Motor neuron (in vitro differentiated cells): ENCODE results near the gene TPST1. TPM values are rescaled to one million over a fixed set of nuclear protein-coding genes. Genes with fewer than 3 reads are reported as not detected.
"Not testable (repeated sequence)": the region's sequence is repeated elsewhere in the genome, so short reads cannot be mapped to it uniquely, and the experiment has no call there.

Experiments used
- ATAC-seq, 8 experiments: fragments of 200-7000 bp; cut with Tn5 transposase; replicated peaks in 6 of 8; 2 replicates each; pipeline ENCODE4 v1.8.0; 2021; ENCODE audit warnings: mild to moderate bottlenecking in 8 of 8, moderate library complexity in 8 of 8
- H3K27ac ChIP-seq, 2 donors: fragments of 250-450 bp; sonication (Bioruptor Pico); 2 replicates each; pipeline ENCODE4 v1.9.0; 2021; ENCODE audit warnings: antibody characterized with exemption in 2 of 2, mild to moderate bottlenecking in 2 of 2, moderate library complexity in 1 of 2
- H3K4me1 ChIP-seq, 2 donors: fragments of 250-450 bp; sonication (Bioruptor Pico); replicated peaks in 1 of 2; 2 replicates each; pipeline ENCODE4 v1.6.1; 2021; ENCODE audit warnings: antibody characterized with exemption in 2 of 2, mild to moderate bottlenecking in 2 of 2, moderate library complexity in 1 of 2
- H3K4me3 ChIP-seq, 5 donors: fragments of 250-450 bp; sonication (Bioruptor Pico); 2 replicates each; pipeline ENCODE4 v1.9.0; 2021; ENCODE audit warnings: antibody characterized with exemption in 5 of 5, mild to moderate bottlenecking in 5 of 5, moderate library complexity in 4 of 5
- WGBS, 10 experiments: fragments of 450-650 bp; shearing (Covaris generic); methylation state at CpG; one replicate each; pipeline ENCODE4 v1.0.0; 2022; 5-methylcytosine and 5-hydroxymethylcytosine counted together
- in situ Hi-C, 9 experiments: fragments of 400-800 bp; cut with MboI; loops; one replicate each; pipeline ENCODE4 v1.15.0; 2021; ENCODE audit warnings: low sequenced_read_pairs in 9 of 9, low pct_unique_long_range_greater_than_20kb in 2 of 9; ENCODE audit not compliant: unreplicated experiment in 9 of 9
- total RNA-seq, 8 experiments: library from RNA; unstranded; fragments of 300-600 nt; gene quantifications; 2 replicates each; pipeline versions ENCODE4 v1.2.3 to v1.2.4, GENCODE V29; 2022

The TPST1 gene
- total RNA-seq, 8 experiments from 2014 or later: 6.1 to 67.1 (median 28.8) TPM

DNA sequence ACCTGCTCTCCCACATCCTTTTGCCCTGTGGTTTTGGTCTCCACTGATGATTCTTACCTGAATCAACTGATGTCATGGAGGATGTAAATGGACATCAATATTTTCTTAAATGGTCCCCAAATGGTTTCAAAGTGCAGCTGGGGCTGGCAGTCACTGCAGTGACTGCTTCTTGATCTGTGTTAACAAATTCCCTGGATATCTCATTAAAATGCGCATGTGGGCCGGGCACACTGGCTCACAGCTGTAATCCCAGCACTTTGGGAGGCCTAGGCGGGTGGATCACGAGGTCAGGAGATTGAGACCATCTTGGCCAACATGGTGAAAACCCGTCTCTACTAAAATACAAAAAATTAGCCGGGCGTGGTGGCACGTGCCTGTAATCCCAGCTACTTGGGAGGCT, 30.1 kb upstream of the TPST1 start:
- peak in 3 of 8 experiments; percentile 7 to 69 (median 11) for ATAC-seq
- H3K27ac ChIP-seq: peak overlapping the region in 1 of 2 donors; percentile 60
- 0 to 100% (median 28%) methylated on average over 1 to 6 of the region's 8 CpGs; no CpG with 5 or more reads in 3 of the 10 experiments for WGBS, 10 experiments
- in situ Hi-C loops, H3K4me3 ChIP-seq, H3K4me1 ChIP-seq: not testable (repeated sequence)

DNA sequence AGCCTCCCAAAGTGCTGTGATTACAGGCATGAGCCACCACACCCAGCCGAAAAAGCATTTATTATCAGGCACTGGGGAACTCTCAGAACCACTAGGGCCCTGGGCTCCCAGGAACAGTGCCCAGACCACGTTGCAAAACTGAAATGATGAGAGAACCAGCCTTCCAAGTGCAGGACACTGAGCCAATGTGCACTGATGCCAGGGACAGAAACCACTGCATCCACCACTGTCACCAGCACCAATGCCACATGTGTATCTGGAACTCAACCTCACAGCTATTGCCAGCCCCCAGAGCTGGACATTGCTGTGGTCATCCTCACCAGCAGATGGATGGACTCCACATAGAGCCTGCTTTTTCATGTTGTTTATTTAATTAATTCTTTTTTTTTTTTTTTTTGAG, 28.2 kb upstream of the TPST1 start:
- in situ Hi-C loops: no loop called here
- no peak for ATAC-seq
- H3K4me1 ChIP-seq: peaks cover 0 to 9% of the 10 kb centered on the region in 2 donors
- H3K4me3 ChIP-seq: no peak overlapping the region
- WGBS, 10 experiments: 24 to 83% (median 57%) methylated on average over 2 of the region's 2 CpGs; no CpG with 5 or more reads in 7 of the 10 experiments
- no peak overlapping the region for H3K27ac ChIP-seq

DNA sequence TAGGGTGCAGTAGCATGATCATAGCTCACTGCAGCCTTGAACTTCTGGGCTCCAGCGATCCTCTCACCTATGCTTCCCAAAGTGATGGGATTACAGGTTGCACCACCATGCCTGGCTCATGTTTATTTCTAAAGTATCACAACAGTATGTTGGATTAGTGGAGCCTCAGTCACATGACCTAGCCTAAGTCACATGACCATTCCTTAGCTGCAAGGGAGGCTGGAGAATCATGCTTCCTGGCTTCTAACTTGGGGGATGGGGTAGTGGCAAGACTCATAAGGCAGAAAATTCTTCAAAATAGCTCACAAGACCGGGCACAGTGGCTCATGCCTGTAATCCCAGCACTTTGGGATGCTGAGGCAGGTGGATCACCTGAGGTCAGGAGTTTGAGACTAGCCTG, 26.9 kb upstream of the TPST1 start:
- WGBS, 10 experiments: 80 to 100% (median 100%) methylated on average over 1 to 2 of the region's 2 CpGs; no CpG with 5 or more reads in 5 of the 10 experiments
- in situ Hi-C loops: no loop called here

DNA sequence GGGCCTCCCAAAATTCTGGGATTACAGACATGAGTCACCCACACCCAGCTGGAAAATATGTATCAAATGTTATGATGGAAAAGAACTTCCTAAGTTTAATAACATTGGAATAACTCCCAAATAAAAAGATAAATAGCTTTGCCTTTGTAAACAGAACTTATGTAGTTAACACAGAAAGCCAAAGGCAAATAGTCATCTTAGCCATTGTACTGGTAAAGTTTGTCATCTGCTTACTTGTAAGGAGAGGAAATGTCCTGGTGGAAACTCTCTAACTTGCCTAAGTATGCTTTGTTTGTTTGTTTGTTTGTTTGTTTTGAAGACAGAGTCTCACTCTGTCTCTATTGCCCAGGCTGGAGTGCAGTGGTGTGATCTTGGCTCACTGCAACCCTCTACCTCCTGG, 23.8 kb upstream of the TPST1 start:
- in situ Hi-C loops: no loop called here
- no peaks in the 10 kb centered on the region for H3K4me1 ChIP-seq
- no peak for ATAC-seq
- H3K27ac ChIP-seq: no peak overlapping the region
- H3K4me3 ChIP-seq: no peak overlapping the region

More for the DNA sequence above, 26.9 kb upstream of the TPST1 start:
- Histone ChIP-seq H3K27ac (no peak overlapping the region), H3K4me3 (no peak overlapping the region), H3K4me1 (peaks cover 0 to 9% of the 10 kb centered on the region in 2 donors)
- ATAC-seq: no peak

DNA sequence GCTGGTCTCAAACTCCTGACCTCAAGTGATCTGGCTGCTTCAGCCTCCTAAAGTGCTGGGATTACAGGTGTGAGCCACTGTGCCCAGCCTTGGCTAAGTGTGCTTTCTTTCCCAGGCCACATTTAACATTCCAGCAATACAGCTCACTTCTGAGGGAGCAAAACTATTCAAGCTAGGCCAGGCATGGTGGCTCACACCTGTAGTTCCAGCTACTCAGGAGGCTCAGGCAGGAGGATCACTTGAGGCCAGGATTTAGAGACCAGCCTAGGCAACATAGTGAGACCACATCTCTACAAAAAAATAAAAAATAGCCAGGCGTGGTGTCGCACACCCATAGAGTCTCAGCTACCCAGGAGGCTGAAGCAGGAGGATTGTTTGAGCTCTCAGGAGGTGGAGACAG, 23.3 kb upstream of the TPST1 start:
- Histone ChIP-seq H3K4me1 (no peaks in the 10 kb centered on the region), H3K27ac (no peak overlapping the region), H3K4me3 (no peak overlapping the region)
- 80 to 95% (median 90%) methylated on average over 2 of the region's 2 CpGs; no CpG with 5 or more reads in 7 of the 10 experiments for WGBS, 10 experiments
- no peak for ATAC-seq
- in situ Hi-C loops: no loop called here

DNA sequence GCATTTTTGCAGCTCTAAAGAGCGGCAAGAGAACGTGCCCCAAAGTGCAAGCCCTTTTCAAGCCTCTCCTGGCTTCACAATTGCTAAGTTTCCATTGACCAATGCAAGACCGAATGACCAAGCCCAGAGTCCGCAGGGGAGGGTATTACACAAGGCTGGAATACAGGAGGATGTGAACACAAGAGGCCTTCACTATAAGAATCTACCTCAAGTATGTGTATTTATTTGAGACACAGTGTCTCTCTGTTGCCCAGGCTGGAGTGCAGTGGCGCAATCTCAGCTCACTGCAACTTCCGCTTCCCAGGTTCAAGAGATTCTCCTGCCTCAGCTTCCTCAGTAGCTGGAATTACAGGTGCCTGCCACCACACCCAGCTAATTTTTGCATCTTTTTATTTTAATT, 22.2 kb upstream of the TPST1 start:
- no peak overlapping the region for H3K4me3 ChIP-seq
- ATAC-seq: no peak
- in situ Hi-C loops: no loop called here
- H3K4me1 ChIP-seq: no peaks in the 10 kb centered on the region
- no peak overlapping the region for H3K27ac ChIP-seq
- WGBS, 10 experiments: 80 to 100% (median 93%) methylated on average over 1 to 4 of the region's 6 CpGs; no CpG with 5 or more reads in 6 of the 10 experiments

DNA sequence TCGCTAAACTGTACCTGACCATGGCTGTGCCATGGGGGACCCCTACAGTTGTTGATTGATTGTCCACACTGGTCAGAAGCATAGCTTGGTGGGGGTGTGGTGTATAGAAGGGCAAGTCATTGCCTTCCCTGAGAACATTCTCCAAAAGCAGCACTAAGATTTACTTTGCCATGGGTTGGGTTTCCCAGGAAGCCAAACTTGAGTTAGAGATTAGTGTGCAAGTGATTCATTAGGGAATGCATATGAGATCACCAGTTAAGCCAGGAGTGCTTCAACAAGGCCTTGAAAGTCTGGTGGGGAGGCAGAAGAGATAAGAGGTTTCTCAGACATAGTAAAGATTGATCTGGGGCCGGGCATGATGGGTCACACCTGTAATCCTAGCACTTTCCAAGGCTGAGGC, 21.4 kb upstream of the TPST1 start:
- Histone ChIP-seq H3K4me1 (no peaks in the 10 kb centered on the region), H3K27ac (no peak overlapping the region), H3K4me3 (no peak overlapping the region)
- 60 to 100% (median 81%) methylated on average over 1 to 2 of the region's 2 CpGs; no CpG with 5 or more reads in 3 of the 10 experiments for WGBS, 10 experiments
- in situ Hi-C loops: no loop called here
- peak in 3 of 8 experiments; percentile 44 to 90 (median 83) for ATAC-seq

DNA sequence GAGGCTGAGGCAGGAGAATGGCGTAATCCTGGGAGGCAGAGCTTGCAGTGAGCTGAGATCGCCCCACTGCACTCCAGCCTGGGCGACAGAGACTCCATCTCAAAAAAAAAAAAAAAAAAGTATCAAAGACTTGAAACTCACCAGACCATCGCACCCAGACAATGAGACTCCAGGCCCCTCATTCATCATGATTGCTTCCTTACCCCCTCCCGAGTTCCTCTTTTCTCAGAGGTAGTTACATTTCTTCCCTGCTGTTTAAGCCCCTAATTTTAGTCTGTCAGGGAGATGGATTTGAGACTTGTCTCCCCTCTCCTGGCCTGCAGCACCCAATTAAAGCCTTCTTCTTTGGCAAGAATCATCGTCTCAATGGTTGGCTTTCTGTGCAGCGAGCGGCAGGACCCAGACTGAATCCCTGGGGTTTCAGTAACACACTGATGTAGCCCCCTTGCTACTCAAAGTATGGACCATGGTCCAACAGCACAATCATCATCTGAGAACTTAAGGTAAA, 19.4 kb upstream of the TPST1 start:
- no peaks in the 10 kb centered on the region for H3K4me1 ChIP-seq

DNA sequence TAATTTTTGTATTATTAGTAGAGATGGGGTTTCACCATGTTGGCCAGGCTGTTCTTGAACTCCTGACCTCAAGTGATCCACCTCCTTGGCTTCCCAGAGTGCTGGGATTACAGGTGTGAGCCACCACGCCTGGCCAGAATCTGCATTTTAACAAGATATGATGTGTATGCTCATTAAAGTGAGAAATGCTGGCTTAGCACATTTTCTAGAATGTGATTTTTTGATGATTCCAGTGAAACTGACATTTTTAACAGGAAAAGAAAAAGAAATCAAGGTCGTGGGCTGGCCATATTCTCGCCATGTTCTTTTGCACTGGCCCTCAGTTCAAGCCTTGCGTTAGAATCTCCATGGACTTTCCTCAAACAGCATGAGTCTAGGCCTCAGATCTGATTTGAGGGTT, 18.1 kb upstream of the TPST1 start:
- Histone ChIP-seq H3K27ac (no peak overlapping the region), H3K4me3 (no peak overlapping the region), H3K4me1 (no peaks in the 10 kb centered on the region)
- 40 to 100% (median 83%) methylated on average over 1 to 4 of the region's 4 CpGs; no CpG with 5 or more reads in 1 of the 10 experiments for WGBS, 10 experiments
- in situ Hi-C loops: no loop called here
- ATAC-seq: no peak

More for the DNA sequence above, 19.4 kb upstream of the TPST1 start:
- Histone ChIP-seq H3K27ac (no peak overlapping the region), H3K4me3 (no peak overlapping the region)
- ATAC-seq: no peak
- WGBS, 10 experiments: 64 to 100% (median 89%) methylated on average over 2 to 7 of the region's 8 CpGs; no CpG with 5 or more reads in 1 of the 10 experiments
- in situ Hi-C loops: no loop called here

DNA sequence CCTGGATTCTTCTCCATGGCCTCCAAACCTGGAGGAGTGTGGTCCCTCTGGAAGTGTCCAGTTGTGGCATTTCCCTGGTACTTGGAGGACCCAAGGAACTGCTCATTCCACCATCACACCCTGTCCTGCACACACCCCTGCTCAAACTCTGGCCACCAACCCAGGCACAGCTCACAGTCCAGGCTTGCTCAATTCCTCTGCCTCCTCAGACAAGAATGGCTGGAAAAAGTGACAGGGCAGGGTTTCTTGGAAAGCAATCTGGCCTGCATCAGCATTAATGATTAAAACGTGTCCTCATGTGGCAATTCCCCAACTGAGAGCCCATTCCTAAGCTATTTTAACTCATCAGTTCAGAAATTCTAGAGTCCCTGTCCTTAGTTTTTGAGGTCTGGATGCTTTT, 17.2 kb upstream of the TPST1 start:
- Histone ChIP-seq H3K4me1 (no peaks in the 10 kb centered on the region), H3K27ac (no peak overlapping the region), H3K4me3 (no peak overlapping the region)
- in situ Hi-C loops: no loop called here
- whole genome bisulfite sequencing, 10 experiments: 0 to 50% (median 0%) methylated on average over 1 of the region's 1 CpG; no CpG with 5 or more reads in 5 of the 10 experiments
- peak in 2 of 8 experiments; percentile 76 to 87 for ATAC-seq

DNA sequence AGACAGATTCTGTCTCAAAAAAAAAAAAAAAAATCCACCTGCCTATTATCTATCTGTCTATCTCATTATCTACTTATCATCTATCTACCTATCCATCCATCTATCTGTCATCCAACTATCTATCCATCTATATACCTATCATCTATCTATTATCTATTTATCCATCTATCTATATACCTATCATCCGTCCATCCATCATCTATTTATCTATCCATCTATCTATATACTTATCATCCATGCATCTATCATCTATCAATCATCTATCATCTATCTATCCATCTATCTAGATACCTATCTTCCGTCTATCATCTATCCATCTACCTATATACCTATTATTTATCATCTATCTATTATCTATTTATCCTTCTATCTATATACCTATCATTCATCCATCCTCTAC, 16.5 kb upstream of the TPST1 start:
- in situ Hi-C loops: no loop called here
- Histone ChIP-seq H3K4me3 (no peak overlapping the region), H3K27ac (no peak overlapping the region), H3K4me1 (no peaks in the 10 kb centered on the region)
- no peak for ATAC-seq
- 40 to 93% (median 79%) methylated on average over 1 to 2 of the region's 2 CpGs for WGBS, 10 experiments

DNA sequence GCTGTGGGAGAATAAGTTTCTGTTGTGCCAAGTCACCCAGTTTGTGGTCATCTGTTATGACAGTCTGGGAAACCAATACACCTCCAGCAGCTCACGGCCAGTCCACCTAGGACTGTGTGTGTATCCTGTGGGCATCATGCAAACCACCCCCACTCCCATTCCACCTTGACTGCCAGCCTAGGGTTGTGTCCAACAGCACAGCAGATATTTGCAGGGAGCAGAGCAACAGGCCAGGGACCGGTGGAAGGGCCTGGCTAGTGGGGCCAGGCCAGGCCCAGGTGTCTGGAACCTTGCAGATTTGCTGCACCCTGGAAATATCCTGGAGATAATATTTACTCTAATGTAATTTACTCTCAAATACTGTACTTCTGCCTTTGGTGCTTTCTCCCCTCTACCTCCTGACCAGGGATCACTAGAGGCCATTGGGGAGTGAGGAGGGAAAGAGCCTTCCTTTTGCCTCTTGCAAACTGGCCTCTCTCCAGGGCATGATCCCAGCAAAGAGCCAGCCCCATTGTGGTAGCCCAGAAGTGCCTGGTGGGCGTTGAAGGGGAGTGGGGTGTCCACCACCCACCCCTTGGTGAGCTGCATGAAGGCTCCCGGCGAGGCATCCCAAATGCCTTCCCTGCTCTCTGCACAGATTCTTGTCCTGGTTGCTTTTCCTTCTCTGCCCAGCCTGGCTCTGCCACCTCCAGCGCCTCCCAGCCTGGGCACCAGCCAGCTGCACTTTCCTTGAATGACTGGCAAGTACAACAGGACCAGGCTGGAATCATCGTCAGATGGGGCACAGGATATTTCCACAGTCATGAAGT, 15.2 kb upstream of the TPST1 start:
- Histone ChIP-seq H3K4me1 (no peaks in the 10 kb centered on the region), H3K4me3 (no peak overlapping the region), H3K27ac (no peak overlapping the region)
- in situ Hi-C loops: no loop called here
- WGBS, 10 experiments: 30 to 100% (median 85%) methylated on average over 1 to 4 of the region's 7 CpGs; no CpG with 5 or more reads in 3 of the 10 experiments
- ATAC-seq: no peak

DNA sequence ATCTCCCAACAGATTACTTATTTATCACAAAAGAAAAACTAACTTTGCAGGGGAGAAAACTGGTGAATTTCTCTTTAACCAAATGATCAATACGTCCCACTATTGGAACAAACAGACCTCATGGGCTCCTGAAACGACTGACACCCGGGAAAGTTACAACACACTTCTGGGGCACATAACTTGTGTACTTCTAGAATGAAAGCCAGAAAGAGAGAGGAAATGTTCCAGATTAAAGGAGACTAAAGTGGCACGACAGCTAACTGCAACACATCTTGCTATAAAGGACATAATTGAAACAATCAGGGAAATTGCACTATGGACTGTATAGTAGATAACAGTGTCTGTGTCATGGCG, 14.7 kb upstream of the TPST1 start:
- Histone ChIP-seq H3K27ac (no peak overlapping the region), H3K4me1 (no peaks in the 10 kb centered on the region), H3K4me3 (no peak overlapping the region)
- ATAC-seq: no peak
- in situ Hi-C loops: no loop called here
- 0 to 90% (median 69%) methylated on average over 1 to 4 of the region's 5 CpGs for WGBS, 10 experiments
